Measurements from ENCODE around the gene EFCC1. TPM values are rescaled to one million over a fixed set of nuclear protein-coding genes. Genes with fewer than 3 reads are reported as not detected.
A peak's percentile ranks its signal among the peaks of the same experiment; 100 is the strongest.

Gene EFCC1
- polyA plus RNA-seq, 3 donors from 2014 or later, result 0.55 to 0.80 (median 0.58) TPM

- Mint-ChIP-seq H3K4me1 (peaks cover 10% of the 10 kb centered on the region in 2 donors), H3K27ac (no peak overlapping the region), H3K27me3 (ENCODE audit: low read depth in 3 of 3) (peaks cover 4 to 5% (median 4%) of the 10 kb centered on the region in 3 donors), H3K36me3 (peaks cover 0 to 6% (median 4%) of the 10 kb centered on the region in 3 donors), H3K9me3 (peaks cover 0 to 7% (median under 1%) of the 10 kb centered on the region in 6 donors), H3K4me3 (no peak overlapping the region)
- DNase-seq, result no peak
Observed at GRCh38 chr3:129050556-129051295, 49.6 kb downstream of the EFCC1 start.

- Mint-ChIP-seq H3K9me3 (peaks cover 0 to 7% (median under 1%) of the 10 kb centered on the region in 6 donors), H3K27me3 (ENCODE audit: low read depth in 3 of 3) (peaks cover 0 to 5% (median 4%) of the 10 kb centered on the region in 3 donors), H3K4me1 (peaks cover 10% of the 10 kb centered on the region in 2 donors), H3K36me3 (peaks cover 0 to 6% (median 4%) of the 10 kb centered on the region in 3 donors), H3K27ac (peak overlapping the region in 1 of 6 donors; percentile 5), H3K4me3 (no peak overlapping the region)
- no peak for DNase-seq
Observed at GRCh38 chr3:129051871-129052340, 50.8 kb downstream of the EFCC1 start.

GRCh38 chr3:129052675-129053074 lies 51.6 kb downstream of the EFCC1 start:
- Mint-ChIP-seq H3K9me3 (peaks cover 0 to 7% (median 2%) of the 10 kb centered on the region in 6 donors), H3K4me3 (no peak overlapping the region), H3K4me1 (peaks cover 10% of the 10 kb centered on the region in 2 donors), H3K27me3 (ENCODE audit: low read depth in 3 of 3) (peaks cover 0 to 5% (median 3%) of the 10 kb centered on the region in 3 donors), H3K36me3 (peaks cover 0 to 6% (median 4%) of the 10 kb centered on the region in 3 donors), H3K27ac (peak overlapping the region in 1 of 6 donors; percentile 21)
- no peak for DNase-seq

- Mint-ChIP-seq H3K4me1 (peaks cover 7 to 10% of the 10 kb centered on the region in 2 donors), H3K27ac (no peak overlapping the region), H3K36me3 (no peaks in the 10 kb centered on the region), H3K9me3 (peaks cover 0 to 2% (median 0%) of the 10 kb centered on the region in 6 donors), H3K4me3 (no peak overlapping the region), H3K27me3 (ENCODE audit: low read depth in 3 of 3) (peaks cover 0 to 4% (median 0%) of the 10 kb centered on the region in 3 donors)
- DNase-seq, result no peak
Observed at GRCh38 chr3:129054605-129055104, 53.6 kb downstream of the EFCC1 start.

DNA sequence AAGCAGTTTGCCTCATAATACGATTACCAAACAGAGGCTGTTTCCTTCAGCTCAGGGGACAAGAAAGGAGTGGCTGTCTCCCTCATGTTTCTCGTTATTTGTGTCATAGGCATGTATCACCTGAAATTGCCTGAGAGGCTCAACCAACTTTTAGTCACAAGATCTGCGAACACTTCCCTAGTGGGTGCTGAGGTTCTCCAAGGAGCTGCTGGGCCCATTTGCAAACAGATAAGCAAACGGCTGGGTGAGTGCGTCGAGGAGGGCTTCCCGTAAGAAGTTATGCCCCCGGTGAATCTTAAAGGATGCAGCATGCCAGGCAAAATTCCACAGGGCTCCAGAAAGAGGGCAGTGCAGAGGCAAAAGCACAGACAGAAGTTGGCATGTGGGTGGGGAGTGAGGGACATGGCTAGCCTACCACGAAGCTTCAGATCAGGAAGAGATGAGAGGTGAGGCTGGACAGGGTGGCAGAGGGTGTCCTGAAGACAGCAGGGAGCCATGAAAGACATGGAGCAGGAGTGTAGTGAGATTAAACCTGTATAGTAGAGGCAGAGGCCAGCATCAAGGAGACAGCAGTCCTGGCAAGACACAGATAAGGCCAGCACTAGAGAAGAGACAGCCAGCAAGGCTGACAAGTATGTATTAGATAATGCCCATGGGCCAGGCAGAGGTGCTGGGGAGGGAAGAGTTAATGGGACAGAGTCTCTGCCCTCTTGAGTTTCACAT lies 55.5 kb downstream of the EFCC1 start:
- H3K27ac Mint-ChIP-seq, result peak overlapping the region in 1 of 6 donors; percentile 75
- H3K36me3 Mint-ChIP-seq, result no peaks in the 10 kb centered on the region
- H3K4me3 Mint-ChIP-seq, result no peak overlapping the region

GRCh38 chr3:129057249-129057648 lies 56.1 kb downstream of the EFCC1 start:
- DNase-seq, result no peak
- Mint-ChIP-seq H3K9me3 (peaks cover 0 to 2% (median 0%) of the 10 kb centered on the region in 6 donors), H3K4me3 (no peak overlapping the region), H3K27ac (no peak overlapping the region), H3K4me1 (peaks cover 7 to 10% of the 10 kb centered on the region in 2 donors), H3K36me3 (no peaks in the 10 kb centered on the region), H3K27me3 (ENCODE audit: low read depth in 3 of 3) (peaks cover 0 to 4% (median 0%) of the 10 kb centered on the region in 3 donors)

More for the DNA sequence above, 55.5 kb downstream of the EFCC1 start:
- peaks cover 7 to 10% of the 10 kb centered on the region in 2 donors for H3K4me1 Mint-ChIP-seq
- H3K9me3 Mint-ChIP-seq, result peaks cover 0 to 2% (median 0%) of the 10 kb centered on the region in 6 donors
- peaks cover 0 to 4% (median 0%) of the 10 kb centered on the region in 3 donors for H3K27me3 Mint-ChIP-seq (ENCODE audit: low read depth in 3 of 3)
- no peak for DNase-seq

GRCh38 chr3:129058441-129059200 lies 57.5 kb downstream of the EFCC1 start:
- no peak overlapping the region for H3K4me3 Mint-ChIP-seq
- no peak for DNase-seq
- peaks cover 0 to 2% (median 0%) of the 10 kb centered on the region in 6 donors for H3K9me3 Mint-ChIP-seq

GRCh38 chr3:129059311-129059958 lies 58.3 kb downstream of the EFCC1 start:
- Mint-ChIP-seq H3K9me3 (peaks cover 0 to 2% (median 0%) of the 10 kb centered on the region in 6 donors), H3K36me3 (no peaks in the 10 kb centered on the region), H3K27me3 (ENCODE audit: low read depth in 3 of 3) (peaks cover 0 to 2% (median 0%) of the 10 kb centered on the region in 3 donors), H3K4me3 (no peak overlapping the region), H3K27ac (no peak overlapping the region), H3K4me1 (no peaks in the 10 kb centered on the region)
- no peak for DNase-seq

More at GRCh38 chr3:129058441-129059200, 57.5 kb downstream of the EFCC1 start:
- Mint-ChIP-seq H3K27me3 (ENCODE audit: low read depth in 3 of 3) (peaks cover 0 to 2% (median 1%) of the 10 kb centered on the region in 3 donors), H3K36me3 (no peaks in the 10 kb centered on the region), H3K27ac (no peak overlapping the region), H3K4me1 (peaks cover 2 to 3% of the 10 kb centered on the region in 2 donors)

GRCh38 chr3:129060276-129061022 lies 59.3 kb downstream of the EFCC1 start, which contains the start of gene GP9:
GP9 (plus strand) TSS chr3:129060779; CDS start chr3:129061740, 961 bp downstream.
- DNase-seq, result no peak
- Mint-ChIP-seq H3K27ac (no peak within 1 kb of the TSS), H3K4me1 (peaks cover 1 to 6% of the 10 kb centered on the region in 2 donors), H3K27me3 (ENCODE audit: low read depth in 3 of 3) (peaks cover 0 to 2% (median 0%) of the 10 kb centered on the region in 3 donors), H3K9me3 (peaks cover 0 to 2% (median 0%) of the 10 kb centered on the region in 6 donors), H3K4me3 (no peak within 1 kb of the TSS), H3K36me3 (no peaks in the 10 kb centered on the region)

- no peak overlapping the region for H3K27ac Mint-ChIP-seq
- H3K27me3 Mint-ChIP-seq (ENCODE audit: low read depth in 3 of 3), result peaks cover 0 to 2% (median 0%) of the 10 kb centered on the region in 3 donors
Observed at GRCh38 chr3:129061023-129061887, 60.2 kb downstream of the EFCC1 start.

More at GRCh38 chr3:129061023-129061887, 60.2 kb downstream of the EFCC1 start:
- no peak for DNase-seq
- Mint-ChIP-seq H3K4me3 (no peak overlapping the region), H3K9me3 (peaks cover 0 to 2% (median 0%) of the 10 kb centered on the region in 6 donors), H3K36me3 (no peaks in the 10 kb centered on the region), H3K4me1 (peaks cover 5 to 8% of the 10 kb centered on the region in 2 donors)

Data from immature natural killer cell (primary cell).